Colonic mucosa (tissue), 4 donors: Measurements from ENCODE around the gene SAA1. TPM values are rescaled to one million over a fixed set of nuclear protein-coding genes. Genes with fewer than 3 reads are reported as not detected.

Experiments
- DNase-seq: peaks from one replicate; pipeline ENCODE4 v3.0.0-alpha.2; 2020
- H3K27ac ChIP-seq: fragments of 200-600 bp; one replicate; pipeline ENCODE4 v1.8.0; 2021
- H3K27me3 ChIP-seq: fragments of 200-600 bp; one replicate; pipeline ENCODE4 v1.8.0; 2021
- H3K36me3 ChIP-seq: fragments of 200-600 bp; one replicate; pipeline ENCODE4 v1.8.0; 2021
- H3K4me1 ChIP-seq: fragments of 200-600 bp; one replicate; pipeline ENCODE4 v1.8.0; 2021; ENCODE audit warnings: mild to moderate bottlenecking
- H3K4me3 ChIP-seq: fragments of 200-600 bp; one replicate; pipeline ENCODE4 v1.8.0; 2021
- H3K9ac ChIP-seq, 2 donors: one replicate each; pipeline ENCODE4 v1.7.0; 2013; ENCODE audit warnings: control low read depth in 2 of 2, low read depth in 2 of 2, low read length in 2 of 2
- H3K9me3 ChIP-seq: fragments of 200-600 bp; one replicate; pipeline ENCODE4 v1.8.0; 2021
- CTCF ChIP-seq: fragments of 200-600 bp; IDR thresholded peaks from one replicate; pipeline ENCODE4 v1.8.0; 2022; ENCODE audit warnings: antibody characterized with exemption, mild to moderate bottlenecking
- intact Hi-C: fragments of 100-400 bp; cut with DNase I; formaldehyde crosslinking; loops from one replicate; pipeline ENCODE4 v1.14.1; 2022
- total RNA-seq, 2 donors: library from RNA; stranded (reverse); fragmentation: NEBNext Ultra II Directional in 1 of 2; extraction: Animal tissue kit (Norgen Biotek cat#: 25700) in 1 of 2; gene quantifications; one replicate each; pipeline ENCODE4 v1.2.1, GENCODE V29; 2021
- donor health status: healthy.
- donor health status: DM: no; HTN: no; CAD: no.
- donor health status: DM: no; HTN: no; CAD: no.

Gene SAA1
- total RNA-seq, 2 donors from 2014 or later, result 3.7 to 16.8 TPM

GRCh38 chr11:18294862-18295261 lies 28.8 kb downstream of the SAA1 start:
- intact Hi-C loops, result no loop called here
- Histone ChIP-seq H3K36me3 (peaks cover 13% of the 10 kb centered on the region), H3K4me3 (no peak overlapping the region), H3K9me3 (no peaks in the 10 kb centered on the region), H3K4me1 (no peaks in the 10 kb centered on the region), H3K27ac (no peak overlapping the region), H3K9ac (no peak overlapping the region), H3K27me3 (no peaks in the 10 kb centered on the region)
- TF ChIP-seq CTCF, result no peak
- no peak for DNase-seq

- Histone ChIP-seq H3K4me1 (no peaks in the 10 kb centered on the region), H3K36me3 (peaks cover 13% of the 10 kb centered on the region), H3K9ac (no peak overlapping the region), H3K4me3 (no peak overlapping the region), H3K27ac (no peak overlapping the region), H3K9me3 (no peaks in the 10 kb centered on the region), H3K27me3 (no peaks in the 10 kb centered on the region)
- DNase-seq, result no peak
- no peak for TF ChIP-seq CTCF
- intact Hi-C loops, result no loop called here
Observed at GRCh38 chr11:18295316-18295715, 29.3 kb downstream of the SAA1 start.

GRCh38 chr11:18299721-18300120 lies 33.7 kb downstream of the SAA1 start:
- intact Hi-C loops, result no loop called here

GRCh38 chr11:18304745-18305144 lies 38.7 kb downstream of the SAA1 start:
- intact Hi-C loops, result no loop called here
- no peaks in the 10 kb centered on the region for H3K27me3 ChIP-seq
- peak; percentile 27 for DNase-seq
- TF ChIP-seq CTCF, result no peak
- H3K27ac ChIP-seq, result no peak overlapping the region
- no peaks in the 10 kb centered on the region for H3K36me3 ChIP-seq
- no peaks in the 10 kb centered on the region for H3K9me3 ChIP-seq
- H3K4me1 ChIP-seq, result no peaks in the 10 kb centered on the region
- no peak overlapping the region for H3K9ac ChIP-seq
- H3K4me3 ChIP-seq, result no peak overlapping the region

More at GRCh38 chr11:18299721-18300120, 33.7 kb downstream of the SAA1 start:
- no peak for DNase-seq
- H3K36me3 ChIP-seq, result peaks cover 13% of the 10 kb centered on the region
- H3K9ac ChIP-seq, result no peak overlapping the region
- no peaks in the 10 kb centered on the region for H3K27me3 ChIP-seq
- H3K4me3 ChIP-seq, result no peak overlapping the region
- no peak overlapping the region for H3K27ac ChIP-seq
- no peaks in the 10 kb centered on the region for H3K9me3 ChIP-seq
- no peak for TF ChIP-seq CTCF
- H3K4me1 ChIP-seq, result no peaks in the 10 kb centered on the region

- intact Hi-C loops, result no loop called here
- H3K4me3 ChIP-seq, result no peak overlapping the region
- no peaks in the 10 kb centered on the region for H3K4me1 ChIP-seq
- no peak for DNase-seq
- no peak overlapping the region for H3K27ac ChIP-seq
- no peaks in the 10 kb centered on the region for H3K36me3 ChIP-seq
- H3K27me3 ChIP-seq, result no peaks in the 10 kb centered on the region
- H3K9me3 ChIP-seq, result no peaks in the 10 kb centered on the region
- no peak overlapping the region for H3K9ac ChIP-seq
- TF ChIP-seq CTCF, result no peak
Observed at GRCh38 chr11:18307461-18308139, 41.5 kb downstream of the SAA1 start.
